KOPT-K1 (cell line): ENCODE data around the gene GSDMA.
A peak's percentile ranks its signal among the peaks of the same experiment; 100 is the strongest.

ENCODE experiments used
- H3K27ac ChIP-seq: fragments of 200-600 bp; sonication (generic); 2 replicates; pipeline ENCODE4 v1.5.1; 2016; ENCODE audit warnings: antibody characterized with exemption, mild to moderate bottlenecking, low read depth, low read length; ENCODE audit not compliant: poor library complexity, severe bottlenecking
- H3K36me3 ChIP-seq: fragments of 200-600 bp; sonication (generic); 2 replicates; pipeline ENCODE4 v1.5.1; 2017; ENCODE audit warnings: antibody characterized with exemption, mild to moderate bottlenecking, low read length, moderate library complexity; ENCODE audit not compliant: insufficient read depth
- H3K9me3 ChIP-seq: fragments of 200-600 bp; sonication (generic); 2 replicates; pipeline ENCODE4 v1.5.1; 2017; ENCODE audit warnings: antibody characterized with exemption, low read length, mild to moderate bottlenecking; ENCODE audit not compliant: insufficient read depth, poor library complexity, severe bottlenecking

The GSDMA gene, protein sequence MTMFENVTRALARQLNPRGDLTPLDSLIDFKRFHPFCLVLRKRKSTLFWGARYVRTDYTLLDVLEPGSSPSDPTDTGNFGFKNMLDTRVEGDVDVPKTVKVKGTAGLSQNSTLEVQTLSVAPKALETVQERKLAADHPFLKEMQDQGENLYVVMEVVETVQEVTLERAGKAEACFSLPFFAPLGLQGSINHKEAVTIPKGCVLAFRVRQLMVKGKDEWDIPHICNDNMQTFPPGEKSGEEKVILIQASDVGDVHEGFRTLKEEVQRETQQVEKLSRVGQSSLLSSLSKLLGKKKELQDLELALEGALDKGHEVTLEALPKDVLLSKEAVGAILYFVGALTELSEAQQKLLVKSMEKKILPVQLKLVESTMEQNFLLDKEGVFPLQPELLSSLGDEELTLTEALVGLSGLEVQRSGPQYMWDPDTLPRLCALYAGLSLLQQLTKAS

DNA sequence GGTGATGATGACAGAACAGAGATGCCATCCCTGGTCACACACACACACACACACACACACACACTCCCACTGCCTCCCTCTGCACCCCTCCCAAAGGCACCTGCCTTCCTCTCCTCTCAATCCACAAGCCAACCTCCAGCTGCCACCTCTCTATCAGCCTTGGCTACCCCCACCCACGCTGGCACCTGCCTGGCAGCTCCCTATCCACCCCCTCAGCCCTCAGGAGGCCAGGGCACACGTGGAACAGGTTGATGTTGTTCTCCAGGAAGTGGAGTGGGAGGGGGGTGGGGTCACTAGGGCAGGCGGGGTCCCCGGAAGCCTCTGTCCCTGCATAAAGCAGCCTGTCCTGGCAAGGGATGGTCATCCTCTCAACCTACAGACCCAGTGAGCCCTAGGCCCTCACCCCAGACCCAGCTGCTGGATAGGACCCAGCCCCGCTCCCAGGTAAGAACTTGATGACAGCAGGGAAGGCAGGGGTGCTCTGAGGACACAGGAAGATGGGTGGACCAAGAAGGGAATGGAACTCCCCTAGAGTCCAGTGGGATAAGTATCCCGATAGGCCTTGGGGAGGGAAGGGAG, at the start of gene GSDMA:
TSS of gene GSDMA (plus strand) at position 363 of the 579 bp plus-strand sequence. CDS start 2,684 bp downstream, outside the sequence.
- Histone ChIP-seq H3K27ac (no peak within 1 kb of the TSS), H3K36me3 (no peaks in the 10 kb centered on the region), H3K9me3 (no peaks in the 10 kb centered on the region)

DNA sequence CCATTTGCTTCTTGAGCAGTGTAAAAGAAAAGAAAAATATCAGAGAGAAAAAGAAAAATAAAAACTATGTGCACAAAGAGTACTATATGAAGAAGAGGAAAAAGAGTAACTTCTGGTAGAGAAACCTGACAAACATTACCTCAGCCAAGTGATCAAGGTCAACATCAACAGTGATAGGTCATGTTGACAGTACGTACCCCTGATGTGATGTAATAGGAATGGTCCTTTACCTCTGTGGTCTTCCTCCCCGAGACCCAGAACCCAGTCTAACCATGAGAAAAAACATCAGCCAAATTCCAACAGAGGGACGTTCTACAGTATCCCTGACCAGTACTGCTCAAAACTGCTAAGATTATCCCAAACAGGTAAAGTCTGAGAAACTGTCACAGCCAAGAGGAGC, 48.8 kb upstream of the GSDMA start:
- H3K9me3 ChIP-seq, result no peaks in the 10 kb centered on the region
- peaks cover 82% of the 10 kb centered on the region for H3K36me3 ChIP-seq
- H3K27ac ChIP-seq, result no peak overlapping the region

DNA sequence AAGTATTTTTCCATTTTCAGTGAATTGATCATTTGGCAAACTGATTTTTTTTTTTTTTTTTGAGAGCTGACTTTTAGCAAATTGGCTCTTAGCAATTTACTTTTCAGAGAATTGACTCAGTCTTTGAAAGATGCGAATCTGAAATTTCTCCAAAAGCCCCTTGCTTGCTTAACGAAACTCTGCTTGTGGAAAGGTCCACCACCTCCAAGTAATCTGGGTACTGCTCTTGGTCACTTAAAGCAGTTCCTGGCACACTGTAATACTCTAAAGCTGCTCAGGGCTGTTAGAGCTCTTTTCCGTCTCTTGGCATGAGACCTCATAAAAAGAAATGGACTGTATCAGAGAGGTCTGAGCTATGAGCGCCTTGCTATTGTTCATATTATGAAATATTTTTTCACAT, 47.2 kb upstream of the GSDMA start:
- H3K9me3 ChIP-seq, result no peaks in the 10 kb centered on the region
- peaks cover 82% of the 10 kb centered on the region for H3K36me3 ChIP-seq
- H3K27ac ChIP-seq, result no peak overlapping the region

DNA sequence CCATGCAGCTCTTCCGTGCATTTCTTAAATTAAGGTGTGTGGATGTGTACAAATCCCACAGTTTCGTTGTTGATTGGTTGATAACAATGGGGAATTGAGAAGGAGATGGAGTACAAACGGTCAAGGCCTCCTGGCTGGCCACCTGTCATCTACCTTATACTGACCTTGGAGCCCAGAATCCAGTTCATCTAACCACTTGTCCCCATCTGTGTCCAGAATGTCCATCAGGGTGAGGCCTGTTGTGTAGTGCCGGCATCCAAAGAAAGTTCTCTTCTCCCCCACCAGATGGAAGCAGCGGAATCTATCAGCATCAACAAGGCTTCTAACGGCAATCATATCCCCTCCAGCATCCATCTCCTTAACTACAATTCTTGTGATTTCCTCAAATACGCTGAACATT, 45.9 kb upstream of the GSDMA start:
- H3K9me3 ChIP-seq, result no peaks in the 10 kb centered on the region
- peak overlapping the region; percentile 15 for H3K27ac ChIP-seq
- H3K36me3 ChIP-seq, result peaks cover 82% of the 10 kb centered on the region

DNA sequence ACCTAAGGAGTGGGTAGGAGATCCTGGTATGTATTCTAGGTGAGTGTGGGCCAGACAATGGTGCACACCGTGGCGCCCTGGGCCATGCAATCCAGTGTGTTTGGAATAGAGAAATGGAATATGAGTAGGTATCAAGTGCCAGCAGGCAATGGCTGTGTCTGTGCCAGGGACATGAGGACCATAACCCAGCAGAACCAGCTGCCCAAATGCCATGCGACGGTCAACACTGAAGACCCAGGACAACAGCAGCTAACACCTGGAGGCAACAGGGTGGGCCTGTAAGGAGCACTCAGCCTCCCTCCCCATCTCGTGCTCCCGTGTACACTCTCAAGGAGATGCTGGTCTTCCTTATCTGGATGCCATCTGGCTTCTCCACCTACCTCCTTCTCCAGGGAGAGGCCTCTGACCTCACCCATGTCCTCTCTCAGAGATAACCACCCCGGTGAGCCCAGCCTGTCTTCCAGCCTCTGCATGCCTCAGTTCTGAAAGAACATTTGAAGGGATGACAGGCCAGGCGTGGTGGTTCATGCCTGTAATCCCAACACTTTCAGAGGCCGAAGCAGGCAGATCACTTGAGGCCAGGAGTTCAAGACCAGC, 43.6 kb upstream of the GSDMA start:
- Histone ChIP-seq H3K9me3 (no peaks in the 10 kb centered on the region), H3K36me3 (peaks cover 83% of the 10 kb centered on the region)

DNA sequence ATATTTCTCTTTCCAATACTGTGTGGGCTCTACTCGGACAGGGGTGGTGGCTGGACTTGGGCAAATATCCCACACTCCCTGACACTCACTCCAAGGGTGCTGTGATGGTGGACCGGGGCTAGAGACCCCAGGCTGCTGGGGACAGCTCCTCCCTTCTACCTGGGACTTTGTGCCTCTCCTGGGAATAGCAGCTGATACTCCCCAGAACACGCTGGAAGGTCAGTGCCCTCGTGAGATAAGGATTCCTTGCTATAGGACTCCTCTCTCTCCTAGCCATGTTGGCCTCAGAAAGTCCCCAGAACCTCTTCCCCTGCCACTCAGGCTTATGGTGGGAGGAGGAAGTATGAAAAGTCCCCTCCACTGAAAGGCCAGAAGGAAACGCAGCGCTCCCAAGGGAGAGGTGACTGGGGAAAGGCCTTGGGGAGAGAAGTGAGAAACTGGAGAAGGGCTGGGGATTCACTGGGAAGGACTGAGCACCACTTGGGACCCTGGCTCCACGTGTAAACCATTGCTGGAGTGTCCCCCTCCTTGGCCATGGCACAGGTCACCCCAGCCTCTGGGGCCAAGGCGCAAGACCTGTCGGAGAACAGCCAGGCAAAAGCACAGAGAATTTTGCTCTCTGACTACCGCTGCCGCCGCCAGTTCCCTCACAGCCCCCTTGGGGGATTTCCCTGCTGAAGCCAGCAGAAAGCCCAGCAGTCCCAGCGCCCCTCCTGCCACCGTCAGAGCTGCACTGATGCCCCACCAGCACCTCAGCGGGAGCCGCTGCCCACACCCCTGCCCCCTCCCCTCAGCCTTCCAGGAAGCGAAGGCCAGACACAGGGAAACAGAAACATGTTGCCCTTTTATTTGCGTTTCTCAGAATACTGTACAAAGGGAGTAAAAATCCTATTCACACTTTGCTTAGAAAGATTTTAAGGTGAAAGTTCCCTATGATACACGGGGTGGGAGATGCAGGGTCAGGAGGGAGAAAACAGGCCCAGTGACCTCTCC, 42.3 kb upstream of the GSDMA start:
- no peaks in the 10 kb centered on the region for H3K9me3 ChIP-seq
- H3K36me3 ChIP-seq, result peaks cover 92% of the 10 kb centered on the region
- H3K27ac ChIP-seq, result peak overlapping the region; percentile 99

More for the DNA sequence above, 43.6 kb upstream of the GSDMA start:
- no peak overlapping the region for H3K27ac ChIP-seq

DNA sequence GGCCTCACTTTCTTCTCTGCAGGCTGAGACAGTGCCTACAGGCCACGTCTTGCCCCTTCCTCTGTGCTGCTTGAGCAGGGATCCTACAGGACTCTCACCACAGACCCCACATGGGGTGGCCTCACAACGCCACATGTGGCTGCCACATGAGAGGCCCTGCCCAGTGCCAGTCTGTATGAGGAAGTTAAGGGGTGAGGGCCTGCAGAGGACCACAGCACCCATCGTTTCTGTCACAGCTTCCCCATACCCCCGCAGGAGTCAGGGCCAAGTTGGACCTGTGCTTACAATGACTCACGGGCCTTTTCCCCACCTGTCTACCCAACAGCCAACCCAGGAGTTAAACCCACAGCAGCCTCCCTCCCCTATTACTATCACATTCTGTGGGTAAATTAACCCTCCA, 41.5 kb upstream of the GSDMA start:
- peaks cover 87% of the 10 kb centered on the region for H3K36me3 ChIP-seq

DNA sequence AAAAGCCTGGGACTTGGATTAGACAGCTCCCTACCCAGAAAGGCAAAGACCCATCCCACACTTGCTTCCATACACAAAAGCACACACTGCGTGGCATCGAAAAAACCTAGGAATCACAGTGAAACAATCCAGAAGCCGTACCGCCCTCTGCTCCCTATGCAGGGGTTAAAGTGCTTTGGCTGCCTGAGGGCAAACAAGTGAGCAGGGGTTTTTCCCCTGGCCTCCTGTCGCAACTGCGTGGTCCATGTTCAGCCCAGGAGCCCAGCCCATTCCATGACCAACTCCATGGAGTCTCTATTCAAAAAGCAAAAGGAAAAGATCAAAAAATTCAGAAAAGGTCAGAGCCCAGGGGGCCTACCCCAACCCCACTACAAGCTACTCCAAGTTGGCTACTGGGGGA, 40.8 kb upstream of the GSDMA start:
- no peaks in the 10 kb centered on the region for H3K9me3 ChIP-seq
- peak overlapping the region; percentile 99 for H3K27ac ChIP-seq
- peaks cover 80% of the 10 kb centered on the region for H3K36me3 ChIP-seq

More for the DNA sequence above, 41.5 kb upstream of the GSDMA start:
- peak overlapping the region; percentile 99 for H3K27ac ChIP-seq
- no peaks in the 10 kb centered on the region for H3K9me3 ChIP-seq

DNA sequence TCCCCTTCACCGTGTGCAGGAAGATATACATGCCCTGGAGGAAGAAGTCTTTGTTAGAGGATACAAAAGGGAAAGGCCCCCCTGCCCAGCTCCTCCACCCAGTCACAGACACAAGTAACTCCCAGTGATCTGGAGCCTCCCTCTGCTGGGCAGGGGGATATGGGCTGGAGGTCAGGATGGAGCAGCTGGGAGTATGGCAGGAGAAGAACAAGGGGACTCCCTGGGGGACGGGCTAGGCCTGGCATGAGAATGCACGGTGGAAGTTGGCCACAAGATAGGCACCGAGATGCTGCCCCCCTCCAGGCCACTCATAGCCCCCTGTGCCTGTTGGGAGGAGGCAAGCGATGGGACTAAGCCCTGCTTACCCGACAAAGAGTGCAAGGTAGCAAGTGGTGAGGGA, 39.6 kb upstream of the GSDMA start:
- Histone ChIP-seq H3K36me3 (peaks cover 73% of the 10 kb centered on the region), H3K27ac (peak overlapping the region; percentile 99), H3K9me3 (no peaks in the 10 kb centered on the region)

DNA sequence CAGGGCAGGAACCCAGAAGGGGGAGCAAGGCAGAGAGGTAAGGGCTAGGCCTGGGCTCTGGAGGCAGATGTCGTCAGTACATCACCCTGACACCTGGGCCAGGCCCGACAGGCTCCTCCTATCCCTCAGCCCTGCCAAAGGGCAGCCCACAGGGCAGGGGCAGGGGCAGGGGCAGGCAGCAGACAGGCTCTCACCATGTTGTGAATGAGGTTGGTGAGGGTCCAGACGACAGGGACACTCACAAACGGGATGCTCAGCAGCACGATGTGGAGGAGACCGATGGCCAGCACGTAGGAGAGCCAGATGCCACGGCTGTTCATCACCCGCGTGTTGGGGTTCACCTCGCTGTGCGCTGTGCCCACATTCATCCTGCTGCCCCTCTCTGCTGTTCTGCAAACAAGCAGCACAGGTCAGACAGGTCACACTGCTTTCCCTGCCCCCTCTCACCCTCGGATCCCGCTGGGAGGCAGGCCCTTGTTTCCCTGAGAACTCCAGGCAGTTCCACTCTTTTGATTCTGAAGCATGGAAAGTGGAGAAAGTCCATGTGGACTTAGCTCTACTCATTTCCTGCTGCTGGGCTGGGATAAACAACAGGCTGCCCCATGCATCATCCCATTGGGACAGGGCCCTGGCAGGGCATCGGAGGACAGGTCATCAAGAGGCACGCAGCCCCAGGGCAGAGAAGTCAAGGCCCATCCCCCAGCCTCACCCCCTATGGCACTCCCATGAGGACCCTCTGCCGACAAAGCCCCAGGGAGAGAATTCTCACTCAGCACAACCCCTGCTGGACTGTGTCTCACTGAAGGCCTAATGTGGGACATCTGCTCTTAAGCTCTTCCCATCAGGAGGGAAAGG, 38.7 kb upstream of the GSDMA start:
- peak overlapping the region; percentile 99 for H3K27ac ChIP-seq
- H3K36me3 ChIP-seq, result peaks cover 65% of the 10 kb centered on the region
- no peaks in the 10 kb centered on the region for H3K9me3 ChIP-seq

DNA sequence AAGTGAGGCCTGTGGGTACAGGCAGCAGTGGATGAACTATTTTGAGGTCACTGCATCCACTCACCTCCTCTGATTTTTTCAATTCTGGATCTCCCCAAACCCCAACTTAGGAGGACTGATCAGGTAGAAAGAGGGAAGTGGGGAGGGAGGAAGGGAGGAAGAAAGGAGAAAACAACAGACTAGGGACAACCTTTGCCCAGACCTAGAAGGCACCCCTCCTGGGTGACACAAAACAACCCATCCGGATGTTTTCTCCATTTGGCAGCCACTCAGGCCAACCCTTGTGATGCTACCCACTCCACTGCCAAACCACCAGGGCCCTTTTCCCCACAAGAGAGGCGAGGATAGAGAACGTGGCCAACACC, 38.1 kb upstream of the GSDMA start:
- no peaks in the 10 kb centered on the region for H3K9me3 ChIP-seq
- H3K27ac ChIP-seq, result peak overlapping the region; percentile 99
- peaks cover 59% of the 10 kb centered on the region for H3K36me3 ChIP-seq

DNA sequence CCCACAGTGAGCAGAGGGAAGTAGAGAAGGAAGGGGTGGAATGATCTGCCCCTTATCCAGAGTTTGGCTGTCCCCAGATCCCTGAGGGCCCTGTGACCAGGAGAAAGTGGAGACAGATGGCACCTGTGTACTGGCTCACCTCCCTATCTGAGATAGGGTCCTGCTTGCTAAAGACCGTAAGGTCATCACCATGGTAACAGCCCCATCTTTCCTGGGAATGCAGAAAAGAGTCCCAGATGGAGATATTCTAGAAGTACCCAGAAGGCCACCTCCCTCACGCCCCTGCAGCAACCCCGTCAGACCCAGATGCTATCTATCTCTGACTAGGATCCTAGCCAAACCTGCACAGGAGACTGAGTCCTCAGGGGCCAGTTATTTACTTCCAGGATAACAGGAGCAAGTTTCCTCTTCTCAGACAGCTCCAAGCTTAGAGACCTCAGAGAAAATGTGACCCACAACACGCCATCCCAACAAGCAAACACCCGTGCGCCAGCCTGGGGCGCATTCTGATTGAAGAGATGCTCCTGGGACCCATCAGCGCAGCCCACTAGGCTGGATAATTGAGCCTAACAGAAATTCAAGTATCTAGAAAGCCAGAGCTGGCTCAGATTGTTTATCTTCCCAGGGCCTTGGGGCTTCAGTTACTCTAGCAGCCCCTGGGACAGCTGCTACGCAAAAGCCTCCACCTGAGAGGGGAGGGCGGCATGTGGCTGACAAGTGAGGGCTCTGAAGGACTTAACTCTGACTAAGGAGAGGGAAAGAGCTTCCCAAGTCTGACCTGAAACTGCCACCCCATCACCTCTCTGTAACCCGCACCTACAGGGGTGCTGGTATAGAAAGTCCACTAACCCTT, 37.3 kb upstream of the GSDMA start:
- no peaks in the 10 kb centered on the region for H3K9me3 ChIP-seq
- peaks cover 51% of the 10 kb centered on the region for H3K36me3 ChIP-seq
- H3K27ac ChIP-seq, result peak overlapping the region; percentile 99

DNA sequence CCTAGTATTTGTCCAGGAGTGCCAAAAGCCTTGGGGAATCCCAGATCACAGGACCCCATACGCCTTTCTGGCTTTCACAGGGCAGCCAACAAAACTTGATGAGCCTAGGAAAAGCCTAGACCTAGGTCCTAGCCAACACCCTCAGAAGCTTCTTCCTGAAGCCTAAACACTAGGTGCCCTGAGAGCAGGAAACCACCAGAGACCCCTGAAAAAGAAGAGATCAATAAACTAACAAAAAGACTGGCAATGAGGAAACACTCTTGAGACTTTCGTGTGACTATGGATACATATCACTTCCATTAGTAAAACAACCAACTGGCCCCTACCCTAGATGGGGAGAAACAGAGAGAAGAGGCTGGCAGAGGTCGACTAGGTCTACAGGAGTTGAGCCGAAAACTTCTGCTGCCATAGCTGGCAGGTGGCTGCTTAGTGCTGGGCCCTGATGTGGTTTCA, 36.6 kb upstream of the GSDMA start:
- H3K27ac ChIP-seq, result peak overlapping the region; percentile 99
- H3K9me3 ChIP-seq, result no peaks in the 10 kb centered on the region
- peaks cover 45% of the 10 kb centered on the region for H3K36me3 ChIP-seq
